Nephron (organoid): ENCODE measurements around the gene ARFGEF2.
"Not testable (repeated sequence)": the region's sequence is repeated elsewhere in the genome, so short reads cannot be mapped to it uniquely, and the experiment has no call there.

Source experiments
- H3K27ac Mint-ChIP-seq, 3 experiments: 2 replicates each; pipeline ENCODE4 v1.8.0; 2020; ENCODE audit warnings: mixed read lengths in 3 of 3, mild to moderate bottlenecking in 2 of 3, moderate library complexity in 1 of 3
- H3K27me3 Mint-ChIP-seq: 2 replicates; pipeline ENCODE4 v1.8.0; 2021; ENCODE audit warnings: low read depth, mild to moderate bottlenecking, moderate library complexity, mixed read lengths
- H3K36me3 Mint-ChIP-seq: 2 replicates; pipeline ENCODE4 v1.8.0; 2020; ENCODE audit warnings: low read depth, mixed read lengths
- H3K4me1 Mint-ChIP-seq: 2 replicates; pipeline ENCODE4 v1.8.0; 2020; ENCODE audit warnings: mixed read lengths
- H3K4me3 Mint-ChIP-seq, 3 experiments: 2 replicates each; pipeline ENCODE4 v1.8.0; 2020; ENCODE audit warnings: mild to moderate bottlenecking in 3 of 3, mixed read lengths in 3 of 3, moderate library complexity in 2 of 3
- H3K9me3 Mint-ChIP-seq: 2 replicates; pipeline ENCODE4 v1.8.0; 2020; ENCODE audit warnings: mixed read lengths
- CTCF ChIP-seq, 3 experiments: fragments of 200-600 bp; sonication (generic); IDR thresholded peaks; one replicate each; pipeline ENCODE4 v1.5.0; 2021; ENCODE audit warnings: antibody characterized with exemption in 3 of 3; ENCODE audit not compliant: unreplicated experiment in 3 of 3

Gene ARFGEF2

DNA sequence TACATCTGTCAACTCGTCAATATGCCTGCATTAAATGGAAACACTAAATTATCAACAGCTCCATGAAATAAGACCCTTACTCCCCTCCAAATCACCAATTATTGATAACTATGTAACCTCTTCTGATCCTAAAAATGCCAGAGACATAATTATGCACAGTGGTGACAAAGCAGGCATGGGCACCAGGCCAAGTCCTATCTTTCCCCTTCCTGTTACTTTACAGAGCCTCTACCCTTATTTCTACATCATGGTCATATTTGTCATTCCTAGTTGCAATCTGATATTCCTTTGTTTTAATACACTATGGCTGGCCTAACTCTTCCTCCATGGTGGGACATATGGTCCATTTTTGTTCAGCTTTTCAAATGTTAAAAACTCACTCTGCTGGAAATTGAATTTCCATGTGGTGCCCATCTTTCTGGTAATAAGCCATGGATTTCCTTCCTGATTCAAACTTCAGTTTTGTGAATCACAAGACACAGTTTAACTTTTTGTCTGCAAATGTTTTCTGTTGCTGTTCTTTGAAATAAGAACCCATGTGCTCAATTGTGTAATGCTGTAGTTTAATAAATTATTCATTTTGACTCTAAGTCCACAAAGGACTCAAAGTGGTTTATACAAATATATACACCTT is 41.8 kb upstream of the ARFGEF2 start:
- TF ChIP-seq CTCF (IDR thresholded peaks at IDR 0.05; ENCODE audit: unreplicated experiment in 3 of 3) = no peak
- H3K27ac Mint-ChIP-seq = no peak overlapping the region
- no peaks in the 10 kb centered on the region for H3K9me3 Mint-ChIP-seq
- H3K4me3 Mint-ChIP-seq = no peak overlapping the region
- H3K27me3 Mint-ChIP-seq = peaks cover 8% of the 10 kb centered on the region
- no peaks in the 10 kb centered on the region for H3K36me3 Mint-ChIP-seq
- peaks cover 6% of the 10 kb centered on the region for H3K4me1 Mint-ChIP-seq

GRCh38 chr20:48880331-48880730 is 41.2 kb upstream of the ARFGEF2 start:
- H3K27me3 Mint-ChIP-seq = peaks cover 4% of the 10 kb centered on the region
- peaks cover 6% of the 10 kb centered on the region for H3K4me1 Mint-ChIP-seq
- H3K27ac Mint-ChIP-seq = no peak overlapping the region
- H3K36me3 Mint-ChIP-seq = no peaks in the 10 kb centered on the region
- TF ChIP-seq CTCF (IDR thresholded peaks at IDR 0.05; ENCODE audit: unreplicated experiment in 3 of 3) = no peak
- no peaks in the 10 kb centered on the region for H3K9me3 Mint-ChIP-seq
- H3K4me3 Mint-ChIP-seq = no peak overlapping the region

DNA sequence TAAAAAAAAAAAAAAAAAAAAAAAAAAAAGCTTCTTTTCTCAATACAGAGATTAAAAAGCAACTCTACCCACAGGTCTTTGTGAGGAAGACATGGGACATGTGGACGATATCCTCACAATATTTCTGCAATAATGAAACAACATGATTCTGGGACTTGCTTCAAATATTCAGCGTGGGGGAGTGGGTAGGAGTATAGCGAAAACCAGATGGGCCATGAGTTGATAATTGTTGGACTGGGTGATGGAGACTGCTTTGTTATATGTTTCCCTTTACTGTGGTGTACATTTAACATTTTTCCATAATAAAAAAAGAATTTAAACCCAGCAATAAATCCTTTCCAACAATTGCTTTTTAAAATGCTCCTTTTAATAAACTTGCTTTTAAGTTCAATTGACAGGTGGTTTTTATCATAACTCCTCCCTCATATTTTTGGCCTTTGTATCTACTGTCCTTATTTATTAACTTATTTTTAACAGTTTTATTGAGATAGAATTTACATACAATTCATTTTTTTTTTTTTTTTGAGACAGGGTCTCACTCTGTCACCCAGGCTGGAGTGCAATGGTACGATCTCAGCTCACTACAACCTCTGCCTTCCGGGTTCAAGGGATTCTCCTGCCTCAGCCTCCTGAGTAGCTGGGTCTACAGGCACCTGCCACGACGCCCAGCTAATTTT is 40.4 kb upstream of the ARFGEF2 start:
- Mint-ChIP-seq H3K4me3 (no peak overlapping the region), H3K4me1 (peaks cover 6% of the 10 kb centered on the region), H3K36me3 (no peaks in the 10 kb centered on the region), H3K27me3 (no peaks in the 10 kb centered on the region), H3K27ac (no peak overlapping the region), H3K9me3 (no peaks in the 10 kb centered on the region)
- TF ChIP-seq CTCF (IDR thresholded peaks at IDR 0.05; ENCODE audit: unreplicated experiment in 3 of 3) = no peak

- Mint-ChIP-seq H3K9me3 (no peaks in the 10 kb centered on the region), H3K36me3 (no peaks in the 10 kb centered on the region), H3K4me3 (no peak overlapping the region), H3K27me3 (no peaks in the 10 kb centered on the region), H3K27ac (no peak overlapping the region), H3K4me1 (peaks cover 7% of the 10 kb centered on the region)
- TF ChIP-seq CTCF (IDR thresholded peaks at IDR 0.05; ENCODE audit: unreplicated experiment in 3 of 3) = no peak
Measured at GRCh38 chr20:48885237-48885636, 36.3 kb upstream of the ARFGEF2 start.

- H3K4me1 Mint-ChIP-seq = peaks cover 7% of the 10 kb centered on the region
- H3K27me3 Mint-ChIP-seq = no peaks in the 10 kb centered on the region
- no peaks in the 10 kb centered on the region for H3K36me3 Mint-ChIP-seq
- H3K27ac Mint-ChIP-seq = no peak overlapping the region
- H3K9me3 Mint-ChIP-seq = no peaks in the 10 kb centered on the region
- TF ChIP-seq CTCF (IDR thresholded peaks at IDR 0.05; ENCODE audit: unreplicated experiment in 3 of 3) = no peak
- no peak overlapping the region for H3K4me3 Mint-ChIP-seq
Measured at GRCh38 chr20:48886194-48886593, 35.3 kb upstream of the ARFGEF2 start.

GRCh38 chr20:48886811-48887210 is 34.7 kb upstream of the ARFGEF2 start:
- no peak for TF ChIP-seq CTCF (IDR thresholded peaks at IDR 0.05; ENCODE audit: unreplicated experiment in 3 of 3)
- Mint-ChIP-seq H3K4me1 (peaks cover 7% of the 10 kb centered on the region), H3K4me3 (no peak overlapping the region), H3K27me3 (no peaks in the 10 kb centered on the region), H3K27ac (no peak overlapping the region), H3K9me3 (no peaks in the 10 kb centered on the region), H3K36me3 (no peaks in the 10 kb centered on the region)

- not testable (repeated sequence) for H3K36me3 Mint-ChIP-seq, H3K9me3 Mint-ChIP-seq
Measured at GRCh38 chr20:48888517-48888916, 33.0 kb upstream of the ARFGEF2 start.

More at GRCh38 chr20:48888517-48888916, 33.0 kb upstream of the ARFGEF2 start:
- H3K27me3 Mint-ChIP-seq, H3K4me1 Mint-ChIP-seq, H3K27ac Mint-ChIP-seq, H3K4me3 Mint-ChIP-seq: not testable (repeated sequence)
